GM12874 (cell line): ENCODE measurements around the gene LTO1.

Experiments
- CTCF ChIP-seq: IDR thresholded peaks from 2 replicates; pipeline ENCODE4 v1.5.1; 2011; ENCODE audit warnings: low read depth, mild to moderate bottlenecking, control low read depth, low read length, moderate library complexity; ENCODE audit not compliant: insufficient read depth

The LTO1 gene

GRCh38 chr11:69644071-69644961 lies 30.8 kb downstream of the LTO1 start:
- no peak for TF ChIP-seq CTCF

GRCh38 chr11:69643646-69644045 lies 31.5 kb downstream of the LTO1 start:
- no peak for TF ChIP-seq CTCF

- TF ChIP-seq CTCF, result peak; percentile 96
Observed at GRCh38 chr11:69642913-69643632, 32.1 kb downstream of the LTO1 start.

DNA sequence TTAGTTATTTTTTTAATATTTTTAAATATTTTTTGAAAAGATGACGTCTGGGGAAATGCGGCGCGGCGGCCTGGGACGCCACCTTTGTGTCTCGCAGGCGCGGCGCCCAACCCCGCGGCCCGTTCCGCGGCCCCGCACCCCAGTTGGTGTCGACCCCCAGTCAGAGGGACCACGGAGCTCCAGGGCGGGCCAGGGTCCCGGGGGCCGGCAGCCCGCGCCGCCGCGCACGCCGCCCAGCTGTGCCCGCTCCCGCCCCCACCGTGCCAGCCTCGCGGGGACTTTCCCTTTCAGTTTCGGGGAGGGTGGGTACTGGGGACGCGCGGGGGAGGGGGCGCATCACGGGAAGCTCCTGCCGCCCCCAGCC lies 32.6 kb downstream of the LTO1 start:
- TF ChIP-seq CTCF, result no peak

- TF ChIP-seq CTCF, result no peak
Observed at GRCh38 chr11:69641681-69642548, 33.2 kb downstream of the LTO1 start.

- no peak for TF ChIP-seq CTCF
Observed at GRCh38 chr11:69640995-69641581, 34.1 kb downstream of the LTO1 start, which contains the start of gene CCND1. CCND1 (plus strand) TSS chr11:69641156; CDS start chr11:69641314, 158 bp downstream.
